Stimulated activated CD4-positive, alpha-beta T cell treated with anti-CD3 and anti-CD28 coated beads, Interleukin-15, amount 100 ng/mL, for 48 hours (primary cell): ENCODE results near the gene SEPTIN5.

Experiments
- DNase-seq, 2 donors: peaks; one replicate each; pipeline ENCODE4 v3.0.0-alpha.2; 2020; ENCODE audit warnings: low read depth in 2 of 2

The SEPTIN5 gene

GRCh38 chr22:19705181-19705934, 8.9 kb upstream of the SEPTIN5 start:
- DNase-seq = no peak

GRCh38 chr22:19706661-19707151, 7.6 kb upstream of the SEPTIN5 start:
- no peak for DNase-seq

GRCh38 chr22:19707347-19708290, 6.7 kb upstream of the SEPTIN5 start:
- no peak for DNase-seq

GRCh38 chr22:19708321-19709011, 5.8 kb upstream of the SEPTIN5 start:
- DNase-seq = no peak

GRCh38 chr22:19709063-19709769, 5.1 kb upstream of the SEPTIN5 start:
- DNase-seq = no peak

GRCh38 chr22:19710020-19710768, 4.1 kb upstream of the SEPTIN5 start:
- no peak for DNase-seq

- DNase-seq = no peak
Measured at GRCh38 chr22:19710769-19711106, 3.6 kb upstream of the SEPTIN5 start.

GRCh38 chr22:19713245-19713644, 1.1 kb upstream of the SEPTIN5 start:
- DNase-seq = no peak

- DNase-seq = no peak
Measured at GRCh38 chr22:19713650-19714311, 522 bp upstream of the SEPTIN5 start.

- no peak for DNase-seq
Measured at GRCh38 chr22:19715188-19715930, 1.1 kb downstream of the SEPTIN5 start.

GRCh38 chr22:19716041-19716828, 1.9 kb downstream of the SEPTIN5 start:
- DNase-seq = no peak

GRCh38 chr22:19716829-19717105, 2.5 kb downstream of the SEPTIN5 start:
- DNase-seq = no peak

GRCh38 chr22:19717181-19717580, 2.9 kb downstream of the SEPTIN5 start:
- no peak for DNase-seq

- peak; percentile 52 to 74 for DNase-seq
Measured at GRCh38 chr22:19717691-19718455, 3.6 kb downstream of the SEPTIN5 start.

- no peak for DNase-seq
Measured at GRCh38 chr22:19718456-19719049, 4.2 kb downstream of the SEPTIN5 start.

GRCh38 chr22:19719050-19719482, 4.8 kb downstream of the SEPTIN5 start:
- DNase-seq = no peak

- DNase-seq = no peak
Measured at GRCh38 chr22:19719488-19720021, 5.3 kb downstream of the SEPTIN5 start.
